K562 (cell line): ENCODE data around the gene CCDC70. TPM values are rescaled to one million over a fixed set of nuclear protein-coding genes. Genes with fewer than 3 reads are reported as not detected.

Experiments
- MCM7 ChIP-seq, 2 experiments: fragments of 450-650 bp; IDR thresholded peaks; 2 replicates each; pipeline ENCODE4 v1.6.1; 2016 to 2018
- MTA1 ChIP-seq: fragments of 450-650 bp; IDR thresholded peaks from 2 replicates; pipeline ENCODE4 v1.6.1; 2017; ENCODE audit warnings: borderline replicate concordance
- polyA plus RNA-seq, 8 experiments: library from polyadenylated mRNA; depleted of rRNA in 4 of 8; stranded (reverse) in 5 of 8; unstranded in 3 of 8; fragments of >200 nt; fragmentation: Nextera tagmentation in 2 of 8; fragmentation: Illumina TruSeq in 1 of 8; extraction: Ambion mirVana in 2 of 8; extraction: Trizol in 1 of 8; gene quantifications; 2 replicates each; pipeline versions ENCODE4 v1.2.1 to v1.2.3, GENCODE V29; 2011 to 2014; ENCODE audit warnings: inconsistent platforms in 1 of 8, missing spikeins in 1 of 8
- total RNA-seq, 7 experiments: library from RNA; depleted of rRNA in 6 of 7; stranded (reverse); fragments of >200 nt in 6 of 7; fragmentation: Illumina TruSeq in 2 of 7; extraction: Trizol in 2 of 7; gene quantifications; 2 replicates each; pipeline versions ENCODE4 v1.2.1 to v1.2.3, GENCODE V29; 2011 to 2021; ENCODE audit warnings: low replicate concordance in 1 of 7
- TF ChIP-seq, protein P1 (sequence below), 2 experiments: fragments of 450-650 bp; formaldehyde crosslinking in 1 of 2; IDR thresholded peaks; 2 replicates each; pipeline versions ENCODE4 v1.4.0 to v1.6.1; 2014 to 2020; ENCODE audit warnings: mild to moderate bottlenecking in 2 of 2, borderline replicate concordance in 1 of 2, low read depth in 1 of 2

The CCDC70 gene
- total and polyA plus RNA-seq, 9 of the 15 experiments (the other 6 are each of a cell fraction or from before 2014, with no cell fraction given), result not detected

DNA sequence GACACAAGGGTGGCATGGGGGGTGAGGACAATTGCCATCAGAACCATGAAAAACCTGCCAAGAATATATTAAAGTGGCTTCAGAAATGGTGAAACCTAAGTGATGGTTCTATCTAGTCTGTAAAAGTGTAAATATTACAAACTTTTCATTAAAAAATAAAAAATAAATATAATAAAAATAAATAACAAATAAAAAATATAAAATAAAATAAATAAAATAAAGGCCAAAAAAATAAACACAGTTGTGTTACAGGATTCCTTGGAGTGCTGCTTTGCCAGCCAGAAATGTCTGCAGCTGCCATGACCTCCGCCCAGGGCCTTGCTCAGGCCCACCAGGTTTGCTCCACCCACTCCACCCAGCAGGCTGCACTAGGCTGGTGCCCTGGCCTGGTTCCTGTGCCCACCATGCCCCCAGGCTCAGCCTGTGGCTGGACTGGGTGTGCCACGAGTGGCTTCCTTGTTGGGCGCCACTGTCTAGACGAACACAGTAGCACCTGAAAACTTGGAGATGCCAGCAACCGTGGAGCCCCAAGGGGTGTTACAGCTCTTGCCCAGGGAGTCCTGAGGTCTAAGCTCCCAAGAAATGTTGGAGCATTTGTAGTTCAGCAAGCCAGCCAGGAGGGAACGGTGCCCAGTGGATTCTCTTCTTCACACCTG is 20.9 kb downstream of the CCDC70 start (continued):
- TF ChIP-seq, protein P1, sequence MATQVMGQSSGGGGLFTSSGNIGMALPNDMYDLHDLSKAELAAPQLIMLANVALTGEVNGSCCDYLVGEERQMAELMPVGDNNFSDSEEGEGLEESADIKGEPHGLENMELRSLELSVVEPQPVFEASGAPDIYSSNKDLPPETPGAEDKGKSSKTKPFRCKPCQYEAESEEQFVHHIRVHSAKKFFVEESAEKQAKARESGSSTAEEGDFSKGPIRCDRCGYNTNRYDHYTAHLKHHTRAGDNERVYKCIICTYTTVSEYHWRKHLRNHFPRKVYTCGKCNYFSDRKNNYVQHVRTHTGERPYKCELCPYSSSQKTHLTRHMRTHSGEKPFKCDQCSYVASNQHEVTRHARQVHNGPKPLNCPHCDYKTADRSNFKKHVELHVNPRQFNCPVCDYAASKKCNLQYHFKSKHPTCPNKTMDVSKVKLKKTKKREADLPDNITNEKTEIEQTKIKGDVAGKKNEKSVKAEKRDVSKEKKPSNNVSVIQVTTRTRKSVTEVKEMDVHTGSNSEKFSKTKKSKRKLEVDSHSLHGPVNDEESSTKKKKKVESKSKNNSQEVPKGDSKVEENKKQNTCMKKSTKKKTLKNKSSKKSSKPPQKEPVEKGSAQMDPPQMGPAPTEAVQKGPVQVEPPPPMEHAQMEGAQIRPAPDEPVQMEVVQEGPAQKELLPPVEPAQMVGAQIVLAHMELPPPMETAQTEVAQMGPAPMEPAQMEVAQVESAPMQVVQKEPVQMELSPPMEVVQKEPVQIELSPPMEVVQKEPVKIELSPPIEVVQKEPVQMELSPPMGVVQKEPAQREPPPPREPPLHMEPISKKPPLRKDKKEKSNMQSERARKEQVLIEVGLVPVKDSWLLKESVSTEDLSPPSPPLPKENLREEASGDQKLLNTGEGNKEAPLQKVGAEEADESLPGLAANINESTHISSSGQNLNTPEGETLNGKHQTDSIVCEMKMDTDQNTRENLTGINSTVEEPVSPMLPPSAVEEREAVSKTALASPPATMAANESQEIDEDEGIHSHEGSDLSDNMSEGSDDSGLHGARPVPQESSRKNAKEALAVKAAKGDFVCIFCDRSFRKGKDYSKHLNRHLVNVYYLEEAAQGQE (IDR thresholded peaks at IDR 0.05; ENCODE audit: borderline replicate concordance), result no peak
- TF ChIP-seq, protein P1 (CRISPR knock-in tag; IDR thresholded peaks at IDR 0.05; ENCODE audit: low read depth), result no peak
- TF ChIP-seq MTA1 (no peak), MCM7 (IDR thresholded peaks at IDR 0.05) (no peak)
